WTC11 (cell line): ENCODE data around the gene ARHGEF38. TPM values are rescaled to one million over a fixed set of nuclear protein-coding genes. Genes with fewer than 3 reads are reported as not detected.

ENCODE experiments used
- ATAC-seq: fragments of 200-7000 bp; cut with Tn5 transposase; 2 replicates; pipeline ENCODE4 v1.10.0; 2021; ENCODE audit warnings: mild to moderate bottlenecking, moderate library complexity
- CTCF ChIA-PET: fragments of 300-600 bp; sonication (Branson Sonifier 250); formaldehyde crosslinking; loops from one replicate; lab custom pipeline; 2021; ENCODE audit warnings: antibody characterized with exemption; lab: Charles Lee
- POLR2A ChIA-PET: fragments of 350-600 bp; sonication (Branson Sonifier 250); formaldehyde crosslinking; loops from one replicate; lab custom pipeline; 2021; ENCODE audit warnings: antibody characterized with exemption; lab: Charles Lee
- DNase-seq: peaks from one replicate; pipeline ENCODE4 v3.0.0; 2021; ENCODE audit warnings: low spot score
- H3K27ac Mint-ChIP-seq: 2 replicates; pipeline ENCODE4 v1.8.0; 2021; ENCODE audit warnings: mixed read lengths
- H3K27me3 Mint-ChIP-seq: 2 replicates; pipeline ENCODE4 v1.8.0; 2021; ENCODE audit warnings: low read depth, mild to moderate bottlenecking, moderate library complexity, mixed read lengths
- H3K36me3 Mint-ChIP-seq: 2 replicates; pipeline ENCODE4 v1.8.0; 2021; ENCODE audit warnings: mixed read lengths
- H3K4me1 Mint-ChIP-seq: 2 replicates; pipeline ENCODE4 v1.8.0; 2022; ENCODE audit warnings: mixed read lengths
- H3K4me3 Mint-ChIP-seq: 2 replicates; pipeline ENCODE4 v1.8.0; 2021; ENCODE audit warnings: mild to moderate bottlenecking, moderate library complexity, mixed read lengths
- H3K9me3 Mint-ChIP-seq: 2 replicates; pipeline ENCODE4 v1.8.0; 2021; ENCODE audit warnings: mixed read lengths
- CREM ChIP-seq: sonication (generic); formaldehyde crosslinking; IDR thresholded peaks from 2 replicates; pipeline ENCODE4 v1.8.1; 2022; ENCODE audit warnings: mild to moderate bottlenecking, missing genetic modification reagents, moderate library complexity
- CTCF ChIP-seq: fragments of 200-600 bp; IDR thresholded peaks from 2 replicates; pipeline ENCODE4 v1.8.0; 2022; ENCODE audit warnings: antibody characterized with exemption
- ELF4 ChIP-seq: sonication (generic); formaldehyde crosslinking; IDR thresholded peaks from 2 replicates; pipeline ENCODE4 v1.8.1; 2022; ENCODE audit warnings: low read depth, mild to moderate bottlenecking, moderate library complexity, missing genetic modification reagents
- ESRRA ChIP-seq: sonication (generic); formaldehyde crosslinking; IDR thresholded peaks from 2 replicates; pipeline ENCODE4 v1.8.1; 2022; ENCODE audit warnings: mild to moderate bottlenecking, missing genetic modification reagents, borderline replicate concordance
- GTF2I ChIP-seq: fragments of 250-450 bp; sonication (Bioruptor Pico); conservative IDR thresholded peaks from 2 replicates; pipeline ENCODE4 v1.4.0; 2021; ENCODE audit warnings: mild to moderate bottlenecking
- JUN ChIP-seq: sonication (generic); formaldehyde crosslinking; IDR thresholded peaks from 2 replicates; pipeline ENCODE4 v1.8.0; 2023; ENCODE audit warnings: mild to moderate bottlenecking, missing genetic modification reagents
- MYBL2 ChIP-seq: sonication (generic); formaldehyde crosslinking; IDR thresholded peaks from 2 replicates; pipeline ENCODE4 v1.8.1; 2023; ENCODE audit warnings: mild to moderate bottlenecking, moderate library complexity, missing genetic modification reagents
- NFE2L1 ChIP-seq: sonication (generic); formaldehyde crosslinking; IDR thresholded peaks from 2 replicates; pipeline ENCODE4 v1.8.1; 2023; ENCODE audit warnings: missing genetic modification reagents
- SMAD3 ChIP-seq: sonication (generic); formaldehyde crosslinking; IDR thresholded peaks from 2 replicates; pipeline ENCODE4 v1.8.0; 2022; ENCODE audit warnings: missing genetic modification reagents, mild to moderate bottlenecking, borderline replicate concordance
- SMAD4 ChIP-seq: sonication (generic); formaldehyde crosslinking; IDR thresholded peaks from 2 replicates; pipeline ENCODE4 v1.8.0; 2022; ENCODE audit warnings: mild to moderate bottlenecking, missing genetic modification reagents
- SOX15 ChIP-seq: fragments of 250-450 bp; sonication (Bioruptor Pico); IDR thresholded peaks from 2 replicates; pipeline ENCODE4 v1.9.0; 2021; ENCODE audit warnings: mild to moderate bottlenecking
- TEAD4 ChIP-seq: sonication (generic); formaldehyde crosslinking; IDR thresholded peaks from 2 replicates; pipeline ENCODE4 v1.8.0; 2022; ENCODE audit warnings: mild to moderate bottlenecking, missing genetic modification reagents
- ZBTB21 ChIP-seq: sonication (generic); formaldehyde crosslinking; IDR thresholded peaks from 2 replicates; pipeline ENCODE4 v1.8.1; 2023; ENCODE audit warnings: mild to moderate bottlenecking, missing genetic modification reagents, borderline replicate concordance
- ZNF138 ChIP-seq: sonication (generic); formaldehyde crosslinking; conservative IDR thresholded peaks from 2 replicates; pipeline ENCODE4 v1.8.1; 2022; ENCODE audit warnings: mild to moderate bottlenecking, moderate library complexity, missing genetic modification reagents
- ZNF232 ChIP-seq: sonication (generic); formaldehyde crosslinking; IDR thresholded peaks from 2 replicates; pipeline ENCODE4 v1.8.0; 2022; ENCODE audit warnings: mild to moderate bottlenecking, missing genetic modification reagents
- ZNF416 ChIP-seq: fragments of 250-450 bp; sonication (Bioruptor Pico); IDR thresholded peaks from 2 replicates; pipeline ENCODE4 v1.9.0; 2021; ENCODE audit warnings: mild to moderate bottlenecking, inconsistent platforms
- ZNF532 ChIP-seq: fragments of 250-450 bp; sonication (Bioruptor Pico); IDR thresholded peaks from 2 replicates; pipeline ENCODE4 v1.9.0; 2021; ENCODE audit warnings: mild to moderate bottlenecking, borderline replicate concordance
- total RNA-seq: library from RNA; stranded (reverse); gene quantifications from 3 replicates; pipeline ENCODE4 v1.2.3, GENCODE V29; 2021
- TF ChIP-seq, protein P1 (sequence below): sonication (generic); formaldehyde crosslinking; IDR thresholded peaks from 2 replicates; pipeline ENCODE4 v1.8.1; 2022; ENCODE audit warnings: mild to moderate bottlenecking, moderate library complexity, missing genetic modification reagents
- TF ChIP-seq, protein P2 (sequence below): fragments of 250-450 bp; sonication (Bioruptor Pico); IDR thresholded peaks from 2 replicates; pipeline ENCODE4 v1.9.0; 2021; ENCODE audit warnings: mild to moderate bottlenecking
- TF ChIP-seq, protein P3 (sequence below): fragments of 250-450 bp; sonication (Bioruptor Pico); conservative IDR thresholded peaks from 2 replicates; pipeline ENCODE4 v1.9.0; 2021; ENCODE audit warnings: mild to moderate bottlenecking
- TF ChIP-seq, protein P4 (sequence below): fragments of 250-450 bp; sonication (Bioruptor Pico); IDR thresholded peaks from 2 replicates; pipeline ENCODE4 v1.9.0; 2021; ENCODE audit warnings: mild to moderate bottlenecking

The ARHGEF38 gene
- total RNA-seq, 1 experiment from 2014 or later, result not detected

DNA sequence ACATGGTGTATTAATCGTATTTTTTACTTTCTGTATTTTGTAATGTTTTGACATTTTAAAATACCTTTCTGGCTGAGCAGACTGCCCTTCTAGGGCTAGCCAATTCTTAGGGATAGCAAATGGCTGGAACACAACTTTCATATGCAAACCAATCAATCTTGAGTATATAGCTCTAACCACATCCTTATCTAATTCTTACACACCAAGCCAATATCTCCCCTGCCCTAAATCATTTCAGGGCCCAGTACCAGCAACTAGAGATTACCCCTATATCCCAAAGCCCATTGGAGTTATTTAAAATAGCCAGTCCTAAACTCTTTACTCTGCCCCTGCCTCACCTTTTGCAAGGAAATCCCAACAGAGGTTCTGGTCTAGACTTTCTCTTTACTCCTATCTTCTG, 97.8 kb downstream of the ARHGEF38 start:
- ChIA-PET POLR2A (no interaction called here), CTCF (no interaction called here)
- no peaks in the 10 kb centered on the region for H3K4me1 Mint-ChIP-seq
- DNase-seq (no peak), ATAC-seq (no peak)
- no peaks in the 10 kb centered on the region for H3K9me3 Mint-ChIP-seq
- no peak for TF ChIP-seq ZNF416 (CRISPR knock-in tag)
- TF ChIP-seq TEAD4, result no peak
- TF ChIP-seq, protein P1, sequence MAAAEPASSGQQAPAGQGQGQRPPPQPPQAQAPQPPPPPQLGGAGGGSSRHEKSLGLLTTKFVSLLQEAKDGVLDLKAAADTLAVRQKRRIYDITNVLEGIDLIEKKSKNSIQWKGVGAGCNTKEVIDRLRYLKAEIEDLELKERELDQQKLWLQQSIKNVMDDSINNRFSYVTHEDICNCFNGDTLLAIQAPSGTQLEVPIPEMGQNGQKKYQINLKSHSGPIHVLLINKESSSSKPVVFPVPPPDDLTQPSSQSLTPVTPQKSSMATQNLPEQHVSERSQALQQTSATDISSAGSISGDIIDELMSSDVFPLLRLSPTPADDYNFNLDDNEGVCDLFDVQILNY (CRISPR knock-in tag), result no peak
- TF ChIP-seq GTF2I (CRISPR knock-in tag), result no peak
- TF ChIP-seq SMAD3 (CRISPR knock-in tag), result no peak
- no peak for TF ChIP-seq CREM (CRISPR knock-in tag)
- TF ChIP-seq SMAD4 (CRISPR knock-in tag), result no peak
- no peak overlapping the region for H3K4me3 Mint-ChIP-seq
- H3K27me3 Mint-ChIP-seq, result peaks cover 3% of the 10 kb centered on the region
- no peak overlapping the region for H3K27ac Mint-ChIP-seq
- H3K36me3 Mint-ChIP-seq, result no peaks in the 10 kb centered on the region

- TF ChIP-seq ESRRA (CRISPR knock-in tag) (no peak), ZNF232 (no peak), ZBTB21 (CRISPR knock-in tag) (no peak), SOX15 (CRISPR knock-in tag) (no peak)
- TF ChIP-seq, protein P2, sequence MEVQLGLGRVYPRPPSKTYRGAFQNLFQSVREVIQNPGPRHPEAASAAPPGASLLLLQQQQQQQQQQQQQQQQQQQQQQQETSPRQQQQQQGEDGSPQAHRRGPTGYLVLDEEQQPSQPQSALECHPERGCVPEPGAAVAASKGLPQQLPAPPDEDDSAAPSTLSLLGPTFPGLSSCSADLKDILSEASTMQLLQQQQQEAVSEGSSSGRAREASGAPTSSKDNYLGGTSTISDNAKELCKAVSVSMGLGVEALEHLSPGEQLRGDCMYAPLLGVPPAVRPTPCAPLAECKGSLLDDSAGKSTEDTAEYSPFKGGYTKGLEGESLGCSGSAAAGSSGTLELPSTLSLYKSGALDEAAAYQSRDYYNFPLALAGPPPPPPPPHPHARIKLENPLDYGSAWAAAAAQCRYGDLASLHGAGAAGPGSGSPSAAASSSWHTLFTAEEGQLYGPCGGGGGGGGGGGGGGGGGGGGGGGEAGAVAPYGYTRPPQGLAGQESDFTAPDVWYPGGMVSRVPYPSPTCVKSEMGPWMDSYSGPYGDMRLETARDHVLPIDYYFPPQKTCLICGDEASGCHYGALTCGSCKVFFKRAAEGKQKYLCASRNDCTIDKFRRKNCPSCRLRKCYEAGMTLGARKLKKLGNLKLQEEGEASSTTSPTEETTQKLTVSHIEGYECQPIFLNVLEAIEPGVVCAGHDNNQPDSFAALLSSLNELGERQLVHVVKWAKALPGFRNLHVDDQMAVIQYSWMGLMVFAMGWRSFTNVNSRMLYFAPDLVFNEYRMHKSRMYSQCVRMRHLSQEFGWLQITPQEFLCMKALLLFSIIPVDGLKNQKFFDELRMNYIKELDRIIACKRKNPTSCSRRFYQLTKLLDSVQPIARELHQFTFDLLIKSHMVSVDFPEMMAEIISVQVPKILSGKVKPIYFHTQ, result no peak
- H3K36me3 Mint-ChIP-seq, result no peaks in the 10 kb centered on the region
- no peaks in the 10 kb centered on the region for H3K4me1 Mint-ChIP-seq
- peaks cover 3% of the 10 kb centered on the region for H3K27me3 Mint-ChIP-seq
- no peak for DNase-seq
- CTCF ChIA-PET, result interaction anchor here (1.1 kb wide), 1 partner anchor 15 kb away, joined by 3 read pairs; no protein-coding TSS in a partner anchor
- no peak overlapping the region for H3K27ac Mint-ChIP-seq
- ATAC-seq, result peak; percentile 47; the same call in 1 of the 2 replicates
- H3K9me3 Mint-ChIP-seq, result no peaks in the 10 kb centered on the region
- POLR2A ChIA-PET, result no interaction called here
- no peak overlapping the region for H3K4me3 Mint-ChIP-seq
Observed at GRCh38 chr4:105651884-105652283, 99.5 kb downstream of the ARHGEF38 start.

GRCh38 chr4:105652286-105652888, 100.0 kb downstream of the ARHGEF38 start:
- Mint-ChIP-seq H3K9me3 (no peaks in the 10 kb centered on the region), H3K27ac (no peak overlapping the region), H3K4me1 (no peaks in the 10 kb centered on the region), H3K4me3 (no peak overlapping the region), H3K27me3 (peaks cover 3% of the 10 kb centered on the region), H3K36me3 (no peaks in the 10 kb centered on the region)
- DNase-seq (no peak), ATAC-seq (no peak)
- ChIA-PET POLR2A (no interaction called here), CTCF (interaction anchor here (1.1 kb wide), 1 partner anchor 15 kb away, joined by 3 read pairs; no protein-coding TSS in a partner anchor)
- TF ChIP-seq JUN (CRISPR knock-in tag), result no peak
- TF ChIP-seq, protein P3, sequence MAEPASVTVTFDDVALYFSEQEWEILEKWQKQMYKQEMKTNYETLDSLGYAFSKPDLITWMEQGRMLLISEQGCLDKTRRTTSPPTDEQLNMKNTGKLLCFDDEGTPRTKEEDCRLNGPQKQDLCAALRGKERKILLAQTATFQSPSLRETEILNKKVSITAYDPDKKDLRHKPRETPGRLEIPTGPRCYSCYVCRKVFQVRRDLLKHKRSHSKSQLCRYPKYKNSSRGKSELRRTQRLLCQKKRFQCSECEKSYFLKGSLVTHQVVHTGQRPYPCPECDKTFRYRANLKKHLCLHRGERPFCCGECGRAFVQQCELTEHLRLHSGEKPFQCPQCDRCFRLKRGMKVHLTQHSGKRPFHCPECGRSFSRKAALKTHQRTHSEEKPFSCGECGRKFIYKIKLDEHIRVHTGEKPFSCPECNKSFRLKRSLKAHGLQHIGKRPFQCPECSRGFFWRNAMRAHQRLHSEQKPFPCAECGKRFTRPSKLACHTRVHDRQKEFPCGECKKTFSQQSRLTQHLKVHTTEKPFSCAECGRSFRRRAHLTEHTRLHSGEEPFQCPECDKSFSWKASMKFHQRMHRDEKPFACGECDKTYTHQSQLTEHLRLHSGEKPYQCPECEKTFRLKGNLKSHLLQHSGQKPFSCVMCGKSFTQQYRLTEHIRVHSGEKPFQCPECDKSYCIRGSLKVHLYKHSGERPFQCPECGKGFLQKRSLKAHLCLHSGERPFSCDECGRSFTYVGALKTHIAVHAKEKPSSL, result no peak
- no peak for TF ChIP-seq ZNF232
- no peak for TF ChIP-seq ZNF532 (CRISPR knock-in tag)
- TF ChIP-seq ELF4 (CRISPR knock-in tag), result no peak
- no peak for TF ChIP-seq CTCF
- no peak for TF ChIP-seq NFE2L1 (CRISPR knock-in tag)
- TF ChIP-seq MYBL2 (CRISPR knock-in tag), result no peak
- no peak for TF ChIP-seq ZNF138 (CRISPR knock-in tag)
- no peak for TF ChIP-seq ZNF416 (CRISPR knock-in tag)
- TF ChIP-seq, protein P4, sequence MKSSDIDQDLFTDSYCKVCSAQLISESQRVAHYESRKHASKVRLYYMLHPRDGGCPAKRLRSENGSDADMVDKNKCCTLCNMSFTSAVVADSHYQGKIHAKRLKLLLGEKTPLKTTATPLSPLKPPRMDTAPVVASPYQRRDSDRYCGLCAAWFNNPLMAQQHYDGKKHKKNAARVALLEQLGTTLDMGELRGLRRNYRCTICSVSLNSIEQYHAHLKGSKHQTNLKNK (CRISPR knock-in tag), result no peak
